Measurements from ENCODE around the gene TACC3. TPM values are rescaled to one million over a fixed set of nuclear protein-coding genes. Genes with fewer than 3 reads are reported as not detected.

The TACC3 gene
- total and polyA plus RNA-seq, 2 experiments from 2014 or later: 9.7 to 18.2 TPM

GRCh38 chr4:1730532-1731135 lies 9.3 kb downstream of the TACC3 start:
- H3K4me2 ChIP-seq (ENCODE audit: unreplicated experiment): no peak overlapping the region
- 0 out of 2 replicates have a peak, but pooled peaks cover 4% of the 10 kb centered on the region for H3K36me3 ChIP-seq (ENCODE audit: low read depth)
- H3K27me3 ChIP-seq (replicated peaks; ENCODE audit: insufficient read depth): no peaks in the 10 kb centered on the region
- in situ Hi-C loops (cut with MboI): no loop called here
- no peak overlapping the region for H3K9ac ChIP-seq
- TF ChIP-seq EZH2 (IDR thresholded peaks at IDR 0.05; ENCODE audit: insufficient read depth, poor library complexity, severe bottlenecking) (no peak), EZH2phosphoT487 (IDR thresholded peaks at IDR 0.05; ENCODE audit: insufficient read depth, low read depth) (no peak)
- no peaks in the 10 kb centered on the region for H4K20me1 ChIP-seq (ENCODE audit: insufficient read depth)
- H3K79me2 ChIP-seq (ENCODE audit: insufficient read depth): peaks cover 52% of the 10 kb centered on the region
- H3F3A ChIP-seq (ENCODE audit: insufficient read depth): no peaks in the 10 kb centered on the region
- 93% methylated on average over 16 of the region's 16 CpGs for WGBS, 2 experiments (ENCODE audit: low coverage in 1 of 2, low lambda C conversion rate in 2 of 2, missing lambda C conversion rate in 2 of 2)
- H3K27ac ChIP-seq: no peak overlapping the region
- H3K9me2 ChIP-seq (ENCODE audit: insufficient read depth): no peaks in the 10 kb centered on the region
- no peaks in the 10 kb centered on the region for H3K9me3 ChIP-seq (ENCODE audit: low read depth)
- no peak overlapping the region for H2AFZ ChIP-seq
- DNase-seq: no peak
- peaks cover 13% of the 10 kb centered on the region for H3K4me1 ChIP-seq (ENCODE audit: insufficient read depth)
- H3K4me3 ChIP-seq: no peak overlapping the region

GRCh38 chr4:1731180-1731579 lies 9.9 kb downstream of the TACC3 start:
- Histone ChIP-seq H3K36me3 (ENCODE audit: low read depth) (0 out of 2 replicates have a peak, but pooled peaks cover 4% of the 10 kb centered on the region), H3K9me3 (ENCODE audit: low read depth) (no peaks in the 10 kb centered on the region), H3K9ac (no peak overlapping the region), H3K79me2 (ENCODE audit: insufficient read depth) (peaks cover 47% of the 10 kb centered on the region), H3K4me1 (ENCODE audit: insufficient read depth) (peaks cover 13% of the 10 kb centered on the region), H3F3A (ENCODE audit: insufficient read depth) (no peaks in the 10 kb centered on the region), H4K20me1 (ENCODE audit: insufficient read depth) (no peaks in the 10 kb centered on the region), H3K9me2 (ENCODE audit: insufficient read depth) (no peaks in the 10 kb centered on the region), H3K4me3 (no peak overlapping the region), H2AFZ (no peak overlapping the region), H3K4me2 (ENCODE audit: unreplicated experiment) (no peak overlapping the region), H3K27ac (no peak overlapping the region), H3K27me3 (replicated peaks; ENCODE audit: insufficient read depth) (no peaks in the 10 kb centered on the region)
- TF ChIP-seq EZH2phosphoT487 (IDR thresholded peaks at IDR 0.05; ENCODE audit: insufficient read depth, low read depth) (no peak), EZH2 (IDR thresholded peaks at IDR 0.05; ENCODE audit: insufficient read depth, poor library complexity, severe bottlenecking) (no peak)
- WGBS, 2 experiments (ENCODE audit: low coverage in 1 of 2, low lambda C conversion rate in 2 of 2, missing lambda C conversion rate in 2 of 2): 94 to 95% methylated on average over 10 of the region's 10 CpGs
- in situ Hi-C loops (cut with MboI): no loop called here
- no peak for DNase-seq

GRCh38 chr4:1732911-1733310 lies 11.6 kb downstream of the TACC3 start:
- H3K36me3 ChIP-seq (ENCODE audit: low read depth): peaks cover 12% of the 10 kb centered on the region; the same call in 1 of the 2 replicates
- no peak for DNase-seq

GRCh38 chr4:1735215-1735614 lies 13.9 kb downstream of the TACC3 start:
- in situ Hi-C loops (cut with MboI): no loop called here

More at GRCh38 chr4:1732911-1733310, 11.6 kb downstream of the TACC3 start:
- Histone ChIP-seq H3K9ac (no peak overlapping the region), H4K20me1 (ENCODE audit: insufficient read depth) (no peaks in the 10 kb centered on the region), H3K79me2 (ENCODE audit: insufficient read depth) (peaks cover 34% of the 10 kb centered on the region), H3F3A (ENCODE audit: insufficient read depth) (no peaks in the 10 kb centered on the region), H3K9me3 (ENCODE audit: low read depth) (no peaks in the 10 kb centered on the region), H3K4me1 (ENCODE audit: insufficient read depth) (no peaks in the 10 kb centered on the region), H3K27me3 (replicated peaks; ENCODE audit: insufficient read depth) (no peaks in the 10 kb centered on the region), H2AFZ (no peak overlapping the region), H3K4me2 (ENCODE audit: unreplicated experiment) (no peak overlapping the region), H3K9me2 (ENCODE audit: insufficient read depth) (no peaks in the 10 kb centered on the region), H3K4me3 (no peak overlapping the region), H3K27ac (no peak overlapping the region)
- WGBS, 2 experiments (ENCODE audit: low coverage in 1 of 2, low lambda C conversion rate in 2 of 2, missing lambda C conversion rate in 2 of 2): 87 to 92% methylated on average over 10 of the region's 10 CpGs
- in situ Hi-C loops (cut with MboI): no loop called here
- TF ChIP-seq EZH2phosphoT487 (IDR thresholded peaks at IDR 0.05; ENCODE audit: insufficient read depth, low read depth) (no peak), EZH2 (IDR thresholded peaks at IDR 0.05; ENCODE audit: insufficient read depth, poor library complexity, severe bottlenecking) (no peak)

More at GRCh38 chr4:1735215-1735614, 13.9 kb downstream of the TACC3 start:
- no peak for TF ChIP-seq EZH2 (IDR thresholded peaks at IDR 0.05; ENCODE audit: insufficient read depth, poor library complexity, severe bottlenecking)
- TF ChIP-seq EZH2phosphoT487 (IDR thresholded peaks at IDR 0.05; ENCODE audit: insufficient read depth, low read depth): no peak
- Histone ChIP-seq H3K9me3 (ENCODE audit: low read depth) (no peaks in the 10 kb centered on the region), H2AFZ (no peak overlapping the region), H3F3A (ENCODE audit: insufficient read depth) (no peaks in the 10 kb centered on the region), H3K27ac (no peak overlapping the region), H3K4me3 (no peak overlapping the region), H4K20me1 (ENCODE audit: insufficient read depth) (no peaks in the 10 kb centered on the region), H3K4me1 (ENCODE audit: insufficient read depth) (no peaks in the 10 kb centered on the region), H3K4me2 (ENCODE audit: unreplicated experiment) (no peak overlapping the region), H3K27me3 (replicated peaks; ENCODE audit: insufficient read depth) (no peaks in the 10 kb centered on the region), H3K79me2 (ENCODE audit: insufficient read depth) (peaks cover 11% of the 10 kb centered on the region; the same call in 1 of the 2 replicates), H3K9ac (no peak overlapping the region), H3K9me2 (ENCODE audit: insufficient read depth) (no peaks in the 10 kb centered on the region), H3K36me3 (ENCODE audit: low read depth) (peaks cover 17% of the 10 kb centered on the region)
- no peak for DNase-seq
- 93 to 95% methylated on average over 20 of the region's 20 CpGs for WGBS, 2 experiments (ENCODE audit: low coverage in 1 of 2, low lambda C conversion rate in 2 of 2, missing lambda C conversion rate in 2 of 2)

All from GM23248 (cell line).